ENCODE measurements around the gene JAKMIP3.

Gene JAKMIP3

GRCh38 chr10:132065491-132066105, at the start of gene JAKMIP3:
Gene JAKMIP3, plus strand, starts transcription at chr10:132065946. Its CDS starts 38,863 bp downstream, at chr10:132104809.
- no peak for DNase-seq

- DNase-seq: no peak
Measured at GRCh38 chr10:132016514-132016913, 49.2 kb upstream of the JAKMIP3 start.

DNA sequence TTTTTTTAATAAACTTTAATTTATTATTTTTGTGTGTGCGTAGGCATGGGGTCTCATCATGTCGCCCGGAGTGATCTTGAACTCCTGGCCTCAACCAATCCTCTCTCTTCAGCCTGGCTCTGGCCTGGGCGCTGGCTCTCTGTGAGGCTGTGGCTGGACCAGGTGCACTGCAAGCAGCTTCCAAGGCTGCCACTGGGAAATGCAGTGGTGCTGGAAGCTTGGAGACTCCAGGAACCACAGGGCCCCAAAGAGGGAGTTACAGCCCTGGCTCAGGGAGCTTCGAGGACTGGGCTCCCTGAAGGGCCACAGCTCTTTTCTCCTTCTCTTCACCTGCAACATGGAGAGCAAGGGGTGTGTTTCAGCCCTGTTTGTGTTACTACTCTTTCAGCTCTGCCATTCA, 47.3 kb upstream of the JAKMIP3 start:
- no peak for DNase-seq

GRCh38 chr10:132019366-132019765, 46.4 kb upstream of the JAKMIP3 start:
- no peak for DNase-seq

- no peak for DNase-seq
Measured at GRCh38 chr10:132020456-132020855, 45.3 kb upstream of the JAKMIP3 start.

DNA sequence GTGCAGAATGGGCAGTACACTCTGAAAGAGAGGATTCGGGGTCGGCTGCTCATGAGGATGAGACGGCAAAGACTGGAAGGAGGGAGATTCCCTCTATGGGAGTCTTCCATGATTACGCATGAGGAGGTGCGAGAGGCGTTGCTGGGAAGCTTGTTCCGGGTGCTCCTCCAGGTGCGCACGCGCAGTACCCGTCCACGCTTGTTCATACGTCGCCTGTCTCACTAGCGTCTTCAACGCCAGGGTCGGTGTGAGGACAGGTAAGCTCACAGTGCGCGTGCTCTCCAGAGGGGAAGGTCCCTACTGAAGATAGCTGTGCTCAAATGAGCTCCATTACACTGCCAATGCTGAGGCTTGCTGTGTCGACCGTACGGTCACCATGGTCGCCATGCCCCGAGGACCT, 44.7 kb upstream of the JAKMIP3 start:
- no peak for DNase-seq

GRCh38 chr10:132021504-132022143, 44.1 kb upstream of the JAKMIP3 start:
- no peak for DNase-seq

DNA sequence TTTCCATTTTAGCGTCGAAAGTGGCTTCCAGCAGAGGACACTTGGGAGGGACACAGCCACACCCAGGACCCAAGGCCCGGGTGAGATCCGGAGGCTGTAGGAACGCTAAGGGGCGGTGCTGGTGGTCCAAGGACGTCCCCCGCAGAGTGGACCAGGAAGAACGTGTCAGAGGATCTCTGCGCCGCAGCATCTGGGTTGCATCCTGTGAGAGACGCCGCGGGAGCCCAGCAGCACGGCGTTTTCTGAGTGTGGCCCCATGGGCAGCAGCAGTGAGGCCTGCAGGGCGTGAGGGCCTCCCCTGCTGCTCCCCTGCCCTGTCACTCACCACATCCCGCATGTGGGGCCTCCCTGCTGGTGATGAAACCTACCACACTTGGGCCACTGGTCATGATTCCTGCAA, 43.5 kb upstream of the JAKMIP3 start:
- DNase-seq: no peak

GRCh38 chr10:132023092-132023811, 42.5 kb upstream of the JAKMIP3 start:
- DNase-seq: peak; percentile 78

- DNase-seq: no peak
Measured at GRCh38 chr10:132027423-132027983, 38.2 kb upstream of the JAKMIP3 start.

DNA sequence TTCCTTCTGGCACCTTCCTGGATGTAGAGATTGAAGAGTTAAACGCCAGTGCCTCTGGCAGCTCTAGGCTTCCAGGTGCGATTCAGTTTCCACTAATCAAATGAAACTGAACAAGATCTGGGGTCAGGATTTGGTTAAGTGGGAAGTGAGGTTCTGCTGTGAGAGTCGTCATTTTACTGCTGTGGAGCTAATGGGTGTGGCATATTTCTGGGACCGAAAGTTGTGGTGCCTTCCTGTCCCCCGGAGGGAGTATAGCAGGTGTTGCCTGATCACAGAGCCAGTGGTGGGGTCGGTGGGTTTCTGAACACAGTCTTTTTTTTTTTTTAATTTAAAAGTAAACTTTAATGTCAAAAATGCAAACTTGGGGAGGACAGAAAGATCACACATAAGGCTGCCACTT, 37.0 kb upstream of the JAKMIP3 start:
- DNase-seq: no peak

DNA sequence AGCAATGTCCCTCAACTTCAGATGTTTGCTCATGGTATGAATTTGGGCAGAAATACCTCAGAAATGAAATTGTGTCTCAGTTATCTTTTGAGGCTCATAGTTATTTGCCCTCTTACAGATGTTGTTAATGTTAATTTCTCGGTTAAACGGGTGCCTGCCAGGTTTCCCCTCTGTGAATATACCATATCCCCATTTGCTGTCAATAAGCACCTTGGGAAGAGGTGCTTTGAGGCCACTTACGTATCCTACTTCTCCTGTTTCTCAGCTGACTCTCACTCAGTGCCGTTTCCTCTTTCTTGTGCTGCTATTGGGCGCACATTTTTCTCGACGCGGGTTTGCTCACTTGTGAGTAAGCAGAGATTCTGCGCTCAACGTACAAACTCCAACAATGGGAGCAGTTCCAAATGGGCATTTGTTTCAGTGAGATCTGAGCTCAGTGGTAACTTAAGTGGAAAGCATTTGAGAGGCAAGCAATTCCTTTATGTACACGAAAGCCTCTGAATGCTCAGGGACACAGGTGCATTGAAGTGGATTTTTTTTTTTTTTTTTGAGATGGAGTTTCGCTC, 34.8 kb upstream of the JAKMIP3 start:
- DNase-seq: no peak

DNA sequence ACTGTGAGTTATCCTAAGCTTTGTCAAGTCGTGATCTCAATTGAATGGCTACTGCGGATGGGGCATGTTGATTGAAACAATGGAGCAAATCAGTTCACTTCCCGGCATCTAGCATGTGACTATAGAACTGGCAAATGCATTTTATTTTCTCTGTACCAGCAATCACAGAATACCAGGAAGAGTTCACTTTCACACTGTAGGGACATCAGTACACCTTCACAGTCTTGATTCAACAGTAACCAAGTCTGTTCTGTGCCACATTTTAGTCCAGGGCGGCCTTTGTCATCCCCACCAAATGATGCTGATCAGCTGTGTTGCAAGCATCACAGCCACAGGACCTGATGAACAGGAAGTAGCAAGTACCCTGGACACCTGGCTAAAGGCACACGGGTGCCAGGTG, 32.1 kb upstream of the JAKMIP3 start:
- no peak for DNase-seq

GRCh38 chr10:132035476-132035875, 30.3 kb upstream of the JAKMIP3 start:
- no peak for DNase-seq

GRCh38 chr10:132036153-132036886, 29.4 kb upstream of the JAKMIP3 start:
- no peak for DNase-seq

- no peak for DNase-seq
Measured at GRCh38 chr10:132036887-132037675, 28.7 kb upstream of the JAKMIP3 start.

DNA sequence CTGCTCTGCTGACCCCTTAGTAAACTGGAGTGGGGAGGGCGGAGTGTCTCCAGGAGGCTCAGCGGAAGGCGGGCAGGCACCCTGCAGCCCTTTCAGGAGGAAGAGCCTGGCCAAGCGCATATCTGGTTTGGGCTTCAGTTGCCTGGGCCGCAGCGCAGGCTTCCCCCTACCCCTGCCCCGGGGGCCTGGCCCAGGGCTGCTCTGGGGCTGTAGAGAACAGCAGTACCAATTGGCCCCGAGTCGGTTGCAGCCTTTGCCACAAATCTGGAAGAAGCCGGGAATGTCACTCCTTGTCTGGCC, 28.1 kb upstream of the JAKMIP3 start:
- no peak for DNase-seq

DNA sequence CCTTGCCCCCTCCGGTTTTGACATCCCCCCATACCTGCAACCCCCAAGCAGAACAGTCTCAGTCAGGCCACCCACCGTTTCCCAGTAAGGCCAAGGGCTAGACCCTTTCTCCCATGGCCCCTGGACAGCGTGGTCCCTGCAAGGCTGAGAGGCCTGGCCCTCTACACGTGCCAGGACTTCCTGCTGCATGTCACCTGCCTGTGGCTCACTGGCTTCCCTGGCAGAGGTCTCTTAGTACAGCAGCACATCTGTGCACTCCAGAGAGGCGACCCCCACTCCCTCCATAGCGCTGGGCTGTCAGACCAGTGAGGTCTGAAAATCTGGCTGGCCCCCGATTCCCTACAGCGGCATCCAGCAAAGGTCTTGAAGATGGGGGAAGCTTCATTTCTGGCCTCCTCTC, 26.4 kb upstream of the JAKMIP3 start:
- no peak for DNase-seq

- no peak for DNase-seq
Measured at GRCh38 chr10:132040046-132040445, 25.7 kb upstream of the JAKMIP3 start.

DNA sequence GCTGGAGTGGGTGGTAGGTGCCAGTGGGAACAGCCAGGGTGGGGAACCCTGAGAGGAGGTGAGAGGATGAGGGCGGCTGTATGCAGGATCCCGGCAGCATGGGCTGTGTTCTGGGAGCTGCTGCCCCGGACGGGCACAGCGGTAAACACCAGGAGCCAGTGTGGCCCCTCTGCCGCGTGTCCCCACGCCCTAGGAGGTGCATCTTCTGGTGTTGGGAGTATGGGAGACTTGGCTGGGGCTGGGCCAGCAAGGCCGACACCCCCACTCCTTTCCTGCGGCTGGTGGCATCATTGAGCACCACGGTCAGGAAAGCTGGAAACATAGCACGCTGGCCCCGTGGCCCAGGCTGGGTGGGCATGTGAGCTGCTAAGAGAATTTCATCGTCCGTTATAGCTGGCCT, 24.4 kb upstream of the JAKMIP3 start:
- DNase-seq: no peak

DNA sequence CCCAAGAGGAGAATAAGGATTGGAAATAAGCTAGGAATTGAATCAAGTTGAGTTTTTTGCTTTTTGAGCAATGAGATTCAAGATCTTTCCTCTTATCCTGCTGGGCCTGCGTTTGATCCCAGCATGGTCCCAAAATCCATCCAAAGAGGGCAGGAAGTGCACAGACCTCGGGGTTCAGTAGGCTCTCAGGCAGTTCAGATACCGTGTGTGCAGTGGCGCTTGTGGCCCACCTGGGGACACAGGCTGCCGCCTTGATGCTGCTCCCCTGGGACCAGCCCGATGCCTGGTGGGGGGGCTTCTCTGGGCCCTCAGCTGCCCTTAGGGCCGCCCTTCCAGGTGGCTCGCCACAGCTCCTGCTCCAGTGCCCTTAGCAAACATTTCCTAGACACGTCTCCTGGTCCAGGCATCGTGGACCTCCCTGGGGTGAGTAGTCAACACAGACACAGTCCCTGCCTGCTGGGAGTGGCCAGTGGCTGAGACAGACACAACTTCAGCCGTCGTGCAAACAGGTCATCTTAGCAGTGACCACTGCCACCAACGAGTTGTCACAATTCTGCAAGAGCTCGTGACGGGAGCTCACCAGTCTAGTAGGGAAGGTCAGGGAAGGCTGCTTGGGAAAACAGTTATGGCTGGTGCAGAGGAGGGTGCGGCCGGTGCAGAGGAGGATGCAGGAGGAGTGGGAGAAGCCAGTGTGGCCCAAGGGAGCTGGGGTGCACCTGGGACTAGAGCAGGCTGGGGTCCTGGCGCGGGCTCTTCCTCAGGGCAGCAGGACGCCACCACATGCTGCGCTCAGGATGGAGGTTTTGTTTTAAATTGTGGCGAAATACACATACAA, 21.7 kb upstream of the JAKMIP3 start:
- no peak for DNase-seq

Data from activated naive CD4-positive, alpha-beta T cell treated with Interleukin-2 at 50 U/mL for 16 hours (primary cell).